Measurements from ENCODE around the gene EMP1.

EMP1 gene

GRCh38 chr12:13252024-13252423 lies 55.5 kb downstream of the EMP1 start:
- no peak for TF ChIP-seq CTCF (IDR thresholded peaks at IDR 0.05; ENCODE audit: low read depth, low read length)
- DNase-seq (ENCODE audit: extremely low read depth, low read depth), result no peak

DNA sequence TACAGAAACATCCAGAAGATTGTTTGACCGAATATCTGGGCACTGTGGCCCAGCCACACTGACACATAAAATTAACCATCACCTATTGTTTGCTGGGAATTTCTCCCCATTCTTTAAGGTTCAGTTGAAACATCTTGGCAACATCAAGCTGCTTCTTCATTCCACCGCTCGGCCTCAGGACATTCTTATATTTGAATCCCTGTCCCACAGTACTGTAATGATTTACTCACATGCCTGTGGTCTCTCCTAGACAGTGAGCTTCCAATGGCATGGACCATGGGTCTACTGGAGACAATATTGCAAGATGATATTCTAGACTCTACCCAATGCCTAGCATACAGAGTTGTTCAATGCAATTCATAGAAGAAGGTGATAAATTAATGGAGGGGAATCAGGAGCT lies 56.1 kb downstream of the EMP1 start:
- TF ChIP-seq CTCF (IDR thresholded peaks at IDR 0.05; ENCODE audit: low read depth, low read length), result no peak
- DNase-seq (ENCODE audit: extremely low read depth, low read depth), result no peak

DNA sequence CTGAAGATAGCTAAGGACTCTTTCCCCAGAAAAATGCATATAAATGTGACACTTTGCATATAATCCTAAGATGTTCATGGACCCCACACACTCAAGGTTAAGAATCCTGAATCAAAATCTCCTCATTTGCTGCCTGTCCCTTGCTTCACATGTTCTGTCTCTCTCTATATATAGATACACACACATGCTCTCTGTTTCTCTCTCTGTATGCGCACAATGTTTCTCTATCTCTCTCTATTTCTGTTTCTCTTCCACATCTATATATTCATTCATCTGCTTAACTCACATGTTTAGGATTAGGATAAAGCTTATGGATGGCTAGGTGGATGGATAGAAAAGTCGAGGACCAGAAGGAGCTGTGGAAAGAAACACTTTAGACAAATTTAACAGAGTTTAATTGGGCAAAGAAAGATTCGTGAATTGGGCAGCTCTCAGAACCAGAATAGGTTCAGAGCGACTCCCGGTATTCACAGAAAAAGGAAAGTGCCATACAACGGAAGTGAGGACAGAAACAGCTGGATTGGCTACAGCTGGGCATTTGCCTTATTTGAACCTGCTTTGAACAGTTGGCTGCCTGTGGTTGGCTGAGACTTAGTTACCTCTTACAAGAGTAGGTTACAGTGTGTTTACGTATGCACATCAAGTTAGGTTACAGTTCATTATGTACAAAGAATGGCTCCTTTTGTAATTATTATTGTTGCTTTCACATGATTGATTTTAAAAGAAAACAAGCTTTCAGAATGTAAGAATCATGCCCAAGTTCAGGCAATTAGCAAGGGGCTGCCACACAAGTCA lies 57.6 kb downstream of the EMP1 start:
- no peak for DNase-seq (ENCODE audit: extremely low read depth, low read depth)

DNA sequence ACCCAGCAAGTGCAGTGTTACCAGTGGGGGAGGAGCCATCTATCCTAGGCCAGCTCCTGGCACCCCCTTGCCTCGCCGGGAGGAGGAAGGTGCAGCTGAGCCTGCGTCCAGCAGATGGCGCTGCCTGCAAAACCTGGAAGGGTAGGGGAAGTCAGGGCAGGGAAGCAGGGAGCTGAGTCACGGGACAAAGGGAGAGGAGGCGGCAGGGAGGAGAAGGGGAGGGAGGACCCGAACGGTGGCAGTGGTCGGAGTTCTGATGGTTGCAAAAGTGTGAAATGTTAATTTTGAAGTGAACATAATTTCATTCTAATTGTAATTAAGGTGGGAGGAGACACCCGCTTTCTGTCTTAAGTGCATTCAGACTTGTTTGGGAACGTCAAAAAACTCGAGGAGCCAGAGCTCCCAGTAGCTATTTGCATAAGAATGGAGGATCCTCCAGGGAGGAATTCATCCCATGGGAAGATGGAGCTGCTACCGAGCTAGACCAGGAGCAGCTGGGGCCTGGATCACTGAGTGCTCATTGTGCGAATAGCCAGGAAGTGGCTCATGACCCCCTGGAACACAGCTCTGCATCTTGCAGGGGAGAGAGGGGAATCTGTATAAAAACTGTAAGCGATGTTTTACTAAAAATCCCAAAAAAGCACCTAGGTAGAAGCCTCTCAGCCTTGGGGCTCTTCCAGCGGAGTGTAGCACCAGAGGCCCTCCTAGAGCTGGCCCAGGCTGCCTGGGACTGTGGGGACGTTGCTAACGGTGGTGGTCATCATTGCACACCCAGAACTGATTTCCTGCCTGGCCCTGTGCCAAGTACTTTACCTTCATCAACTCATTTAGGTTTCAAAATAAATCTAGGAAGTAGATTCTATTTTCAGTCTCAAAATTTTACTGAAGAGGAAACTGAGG lies 59.5 kb downstream of the EMP1 start:
- no peak; the same call in none of the 2 replicates for TF ChIP-seq CTCF (IDR thresholded peaks at IDR 0.05; ENCODE audit: low read depth, low read length)
- peak; percentile 85 for DNase-seq (ENCODE audit: extremely low read depth, low read depth)

More for the DNA sequence above, 57.6 kb downstream of the EMP1 start:
- TF ChIP-seq CTCF (IDR thresholded peaks at IDR 0.05; ENCODE audit: low read depth, low read length), result no peak

- no peak for TF ChIP-seq CTCF (IDR thresholded peaks at IDR 0.05; ENCODE audit: low read depth, low read length)
- DNase-seq (ENCODE audit: extremely low read depth, low read depth), result no peak
Measured at GRCh38 chr12:13256692-13257045, 60.1 kb downstream of the EMP1 start.

GRCh38 chr12:13257356-13257875 lies 60.9 kb downstream of the EMP1 start:
- TF ChIP-seq CTCF (IDR thresholded peaks at IDR 0.05; ENCODE audit: low read depth, low read length), result no peak
- DNase-seq (ENCODE audit: extremely low read depth, low read depth), result no peak

DNA sequence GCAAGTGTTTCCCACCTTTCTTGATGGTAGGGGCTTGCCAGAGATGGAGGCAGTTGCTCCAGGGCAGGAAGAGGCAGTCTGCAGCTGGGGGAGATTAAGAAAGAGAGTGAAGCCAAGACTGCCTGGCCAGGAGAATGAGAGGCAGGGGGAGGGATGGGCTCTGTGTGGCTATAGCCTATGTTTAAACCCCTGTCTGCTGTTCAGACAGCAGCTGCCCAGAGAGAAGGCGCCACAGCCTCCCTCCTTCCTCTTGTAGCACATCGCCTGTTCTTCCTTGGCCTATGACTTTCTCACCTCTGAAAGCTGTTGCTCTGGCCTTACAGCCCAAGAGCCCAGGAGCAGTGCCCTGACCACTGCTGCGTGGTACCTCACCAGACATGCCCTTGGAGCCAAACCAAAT lies 61.7 kb downstream of the EMP1 start:
- DNase-seq (ENCODE audit: extremely low read depth, low read depth), result no peak
- no peak for TF ChIP-seq CTCF (IDR thresholded peaks at IDR 0.05; ENCODE audit: low read depth, low read length)

Measured in AG09319 (cell line).